Endometrial microvascular endothelial cells (primary cell): ENCODE results near the gene TSPAN18. TPM values are rescaled to one million over a fixed set of nuclear protein-coding genes. Genes with fewer than 3 reads are reported as not detected.

Experiments used
- in situ Hi-C: cut with HindIII; loops from 2 replicates; pipeline ENCODE4 v1.10.0; 2017; ENCODE audit warnings: low sequenced_read_pairs, low pct_unique_long_range_greater_than_20kb; ENCODE audit errors: inconsistent ontology term
- total RNA-seq: library from RNA; depleted of rRNA; stranded (reverse); fragments of >200 nt; gene quantifications from one replicate; pipeline ENCODE4 v1.2.3, GENCODE V29; 2015; ENCODE audit errors: inconsistent ontology term

TSPAN18 gene
- total RNA-seq, 1 donor from 2014 or later = 21.4 TPM

DNA sequence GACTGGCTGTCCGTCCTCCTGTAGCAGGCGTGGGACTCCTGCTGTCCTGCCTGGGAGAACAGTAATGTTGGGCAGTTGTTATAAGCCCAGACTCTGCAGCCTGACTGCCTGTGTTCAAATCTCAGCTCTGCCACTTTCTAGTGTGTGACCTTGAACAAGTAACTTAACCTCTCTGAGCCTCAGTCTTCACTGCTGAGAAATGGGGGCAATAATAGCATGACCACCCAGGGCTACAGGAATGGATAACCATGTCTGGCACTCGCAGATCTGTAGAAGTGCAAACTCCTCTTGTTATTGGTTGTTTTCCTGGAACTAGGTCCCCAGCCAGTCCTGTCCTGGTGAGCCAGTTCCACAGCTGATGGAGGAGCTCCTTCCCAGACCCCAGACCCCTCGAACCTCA is 154.2 kb downstream of the TSPAN18 start:
- in situ Hi-C loops = loop anchor here (25.0 kb wide), 1 partner anchor 94 kb away; no protein-coding TSS in a partner anchor

- in situ Hi-C loops = loop anchor here (25.0 kb wide), 1 partner anchor 96 kb away; no protein-coding TSS in a partner anchor
These were observed 156.5 kb downstream of the TSPAN18 start for GRCh38 chr11:44883277-44883676.

- in situ Hi-C loops = loop anchor here (25.0 kb wide), 1 partner anchor 97 kb away; no protein-coding TSS in a partner anchor
These were observed 157.3 kb downstream of the TSPAN18 start for GRCh38 chr11:44884056-44884455.

DNA sequence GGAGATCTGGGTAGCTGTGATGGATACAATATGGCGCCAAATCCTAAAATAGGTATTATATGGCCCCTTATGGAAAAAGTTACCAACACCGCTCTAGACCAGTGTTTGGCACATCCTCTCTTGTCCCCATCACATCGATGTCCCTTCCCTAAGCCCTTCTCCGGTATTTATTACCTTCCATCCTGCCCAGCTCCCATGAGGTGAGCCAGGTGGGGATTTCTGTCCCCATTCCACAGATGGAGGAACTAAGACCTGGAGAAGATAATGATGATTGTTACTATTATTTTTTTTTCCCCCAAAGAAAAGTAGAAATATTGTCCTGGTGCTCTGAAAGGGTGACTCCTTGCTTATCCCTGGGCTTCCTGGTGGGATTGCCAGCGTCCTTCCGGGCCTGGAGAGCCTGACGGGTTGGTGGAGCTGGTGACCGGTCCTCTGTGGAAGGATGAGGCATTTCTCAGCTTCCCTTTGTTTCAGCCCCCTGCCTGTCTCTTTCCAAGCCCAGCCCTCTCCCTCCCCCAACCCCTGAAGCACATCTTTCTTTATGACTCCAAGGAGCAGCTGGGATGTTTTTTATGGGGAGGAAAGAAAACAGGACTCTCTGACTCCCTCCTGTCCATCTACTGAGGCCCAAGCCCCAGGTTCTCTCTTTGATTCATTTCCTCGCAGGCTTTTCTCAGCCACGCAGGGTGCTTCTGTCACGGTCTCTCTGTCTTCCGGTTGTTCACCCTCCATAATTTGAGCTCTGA is 158.5 kb downstream of the TSPAN18 start:
- in situ Hi-C loops = loop anchor here (25.0 kb wide), 1 partner anchor 98 kb away; no protein-coding TSS in a partner anchor

DNA sequence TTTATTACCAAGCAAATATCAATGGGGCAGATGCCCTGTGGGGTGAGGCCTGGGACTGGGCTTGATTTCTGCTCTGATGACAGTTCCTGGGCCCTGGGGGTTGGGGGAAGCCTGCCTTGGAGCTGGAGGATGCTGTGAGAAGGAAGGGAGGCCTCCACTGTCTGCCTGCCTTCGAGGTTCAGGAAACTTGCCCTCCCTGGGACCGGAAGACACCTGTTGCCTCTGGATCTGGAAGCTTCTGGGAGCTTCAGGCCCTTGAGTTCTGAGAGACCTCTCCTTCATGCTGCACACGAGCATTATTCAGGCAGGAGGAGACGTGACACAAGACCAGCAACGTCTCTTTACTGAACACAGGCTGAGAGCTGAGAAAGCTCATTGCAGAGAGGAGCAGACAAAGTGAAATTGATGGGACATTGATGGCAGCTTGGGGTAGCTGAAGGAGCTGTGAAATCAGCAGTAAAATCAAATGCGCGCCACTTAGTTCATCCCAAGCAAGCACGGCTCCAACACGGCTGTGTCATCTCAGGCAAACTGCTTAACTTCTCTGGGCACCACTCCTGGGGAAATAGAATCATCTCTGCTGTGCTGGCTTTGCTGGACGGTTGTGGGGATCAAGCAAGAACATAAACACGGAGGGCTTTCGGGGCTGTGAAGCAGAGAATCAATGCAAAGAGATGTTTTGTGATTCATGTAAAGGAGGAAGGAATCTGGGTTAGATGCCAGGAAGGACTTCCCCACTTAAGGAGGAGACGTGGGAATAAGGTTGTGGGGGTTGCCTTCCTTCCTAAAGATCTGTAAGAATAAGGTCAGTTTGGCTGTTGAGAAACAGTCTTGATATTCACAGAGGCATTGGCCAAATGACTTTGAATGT is 159.4 kb downstream of the TSPAN18 start:
- in situ Hi-C loops = loop anchor here (25.0 kb wide), 1 partner anchor 99 kb away; no protein-coding TSS in a partner anchor

- in situ Hi-C loops = loop anchor here (25.0 kb wide), 1 partner anchor 99 kb away; no protein-coding TSS in a partner anchor
These were observed 160.0 kb downstream of the TSPAN18 start for GRCh38 chr11:44886790-44887140.

GRCh38 chr11:44887636-44888035 is 160.9 kb downstream of the TSPAN18 start:
- in situ Hi-C loops = loop anchor here (25.0 kb wide), 1 partner anchor 100 kb away; no protein-coding TSS in a partner anchor

DNA sequence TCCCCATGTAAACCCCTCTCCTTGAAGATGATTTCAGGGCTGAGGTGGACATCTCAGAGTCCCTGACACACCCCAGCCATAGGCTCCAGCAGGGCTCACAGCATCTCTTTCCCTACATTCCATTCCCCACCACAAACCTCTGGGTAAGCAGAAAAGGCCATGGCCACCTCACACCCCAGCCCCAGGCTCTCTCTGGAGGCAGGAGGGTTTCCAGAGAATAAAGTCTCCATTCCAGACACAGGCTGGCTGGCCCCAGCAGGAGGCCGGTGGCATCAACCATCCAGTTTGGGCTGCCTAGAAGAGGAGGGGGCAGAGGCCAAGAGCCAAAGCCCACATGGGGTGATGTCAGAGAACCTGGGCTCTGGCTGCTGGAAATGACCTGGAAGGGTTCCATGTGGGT is 162.5 kb downstream of the TSPAN18 start:
- in situ Hi-C loops = loop anchor here (25.0 kb wide), 1 partner anchor 102 kb away; no protein-coding TSS in a partner anchor

GRCh38 chr11:44892843-44893242 is 166.1 kb downstream of the TSPAN18 start:
- in situ Hi-C loops = loop anchor here (25.0 kb wide), 1 partner anchor 106 kb away; no protein-coding TSS in a partner anchor

DNA sequence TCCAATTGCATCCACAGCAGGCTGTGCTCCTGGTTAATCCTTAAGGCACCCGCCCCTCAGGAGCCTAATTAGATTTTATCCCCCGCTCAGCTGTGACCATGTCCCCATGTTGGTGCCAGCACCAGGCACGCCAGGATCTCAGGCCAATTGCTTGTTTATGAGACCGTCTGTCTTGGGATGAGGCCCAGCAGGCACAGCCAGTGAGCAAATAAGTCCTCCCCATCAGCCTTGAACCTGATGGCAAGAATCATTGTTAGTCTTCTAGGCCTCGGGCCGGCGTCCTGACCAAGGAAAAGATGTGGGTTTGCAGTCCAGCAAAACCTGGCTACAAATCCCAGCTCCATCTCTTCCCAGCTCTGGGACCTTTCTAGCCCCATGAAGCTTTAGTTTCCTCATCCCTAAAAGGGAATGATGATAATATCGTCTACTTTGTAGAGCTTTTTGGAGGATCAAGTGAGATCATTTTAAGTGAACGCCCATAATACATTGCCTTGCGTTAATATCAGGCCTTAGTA is 166.6 kb downstream of the TSPAN18 start:
- in situ Hi-C loops = loop anchor here (25.0 kb wide), 1 partner anchor 106 kb away; no protein-coding TSS in a partner anchor

DNA sequence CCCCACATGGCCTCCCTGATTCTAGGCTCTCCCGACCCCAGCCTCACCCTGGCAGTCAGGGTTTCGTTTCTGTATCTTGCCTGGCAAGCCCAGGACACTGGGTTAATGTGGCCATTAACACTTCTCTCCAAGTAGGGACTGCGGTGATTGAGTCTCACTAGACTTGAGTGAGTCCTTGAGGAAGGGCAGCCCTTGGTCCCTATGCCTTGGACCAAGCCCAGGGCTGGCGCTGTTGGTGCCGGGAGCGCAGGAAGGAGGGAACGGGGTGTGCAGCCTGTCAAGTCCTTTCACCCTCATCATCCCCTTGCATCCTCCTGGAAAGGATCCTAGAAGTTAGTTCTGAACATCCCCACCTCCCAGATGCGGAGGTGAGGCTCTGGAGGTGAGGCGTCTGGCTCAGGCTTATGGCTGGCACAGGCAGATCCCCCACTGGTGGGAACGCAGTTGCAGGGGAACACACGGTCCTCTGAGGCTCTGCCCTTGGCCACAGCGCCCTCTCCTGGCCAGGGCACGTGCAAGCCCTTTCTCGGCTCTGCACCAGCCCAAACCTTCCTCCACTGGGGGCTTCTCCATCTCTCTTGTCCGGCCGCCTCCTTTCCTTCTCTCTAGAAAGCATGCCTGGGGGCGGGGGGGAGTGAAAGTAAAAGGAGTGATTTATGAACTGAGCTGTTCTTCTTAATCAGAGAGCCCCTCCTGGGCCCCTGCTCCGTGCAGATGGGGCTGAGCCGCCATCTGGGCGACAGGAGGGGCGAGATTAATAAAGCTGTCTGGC is 167.3 kb downstream of the TSPAN18 start:
- in situ Hi-C loops = loop anchor here (25.0 kb wide), 1 partner anchor 107 kb away; no protein-coding TSS in a partner anchor

- in situ Hi-C loops = loop anchor here (25.0 kb wide), 2 partner anchors 113 to 288 kb away; no protein-coding TSS in a partner anchor
These were observed 173.2 kb downstream of the TSPAN18 start for GRCh38 chr11:44899959-44900358.

DNA sequence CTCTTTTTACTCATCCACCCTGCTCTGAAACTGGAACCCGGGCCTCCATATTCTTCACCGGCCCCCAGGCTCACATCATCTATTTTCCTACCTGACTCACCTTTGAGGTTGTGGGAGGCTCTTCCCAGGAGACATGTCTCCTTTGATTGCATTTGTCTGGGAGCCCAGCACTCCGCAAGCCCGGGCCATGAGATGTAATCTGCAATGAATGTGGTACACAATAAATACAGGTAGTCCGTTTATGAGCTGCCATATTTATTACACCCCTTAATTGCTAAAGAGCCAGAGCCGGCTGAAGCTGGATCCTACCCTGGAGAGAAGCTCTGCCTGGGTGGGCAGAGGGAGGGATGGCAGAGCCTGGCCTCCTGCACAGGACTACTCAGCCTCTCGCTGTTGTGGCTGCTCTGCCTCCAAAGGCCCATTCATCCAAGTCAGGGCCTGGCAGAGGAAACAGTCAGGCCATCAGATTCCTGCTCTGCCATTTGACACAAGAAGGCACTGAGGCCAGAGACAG is 174.4 kb downstream of the TSPAN18 start:
- in situ Hi-C loops = loop anchor here (25.0 kb wide), 1 partner anchor 289 kb away; no protein-coding TSS in a partner anchor

GRCh38 chr11:44901786-44902185 is 175.0 kb downstream of the TSPAN18 start:
- in situ Hi-C loops = loop anchor here (25.0 kb wide), 1 partner anchor 289 kb away; no protein-coding TSS in a partner anchor

DNA sequence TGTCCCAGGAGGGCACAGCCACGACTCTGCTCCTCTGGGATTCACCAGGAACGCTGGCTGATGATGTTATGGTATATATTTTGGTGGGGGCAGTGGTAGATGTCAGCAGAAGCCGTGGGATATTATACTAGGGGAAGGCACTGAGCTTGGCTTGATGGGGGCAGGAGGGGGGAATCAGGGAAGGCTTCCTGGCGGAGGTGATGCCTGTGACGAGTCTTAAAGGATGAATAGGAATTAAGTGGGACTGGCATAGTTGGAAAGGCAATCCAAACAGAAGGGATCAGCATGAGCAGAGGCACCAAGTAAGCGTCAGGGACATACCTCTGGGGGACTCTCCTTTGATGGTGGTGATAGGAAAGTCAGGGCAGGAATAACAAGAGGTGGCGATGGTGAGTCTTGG is 176.3 kb downstream of the TSPAN18 start:
- in situ Hi-C loops = loop anchor here (25.0 kb wide), 1 partner anchor 291 kb away; no protein-coding TSS in a partner anchor

GRCh38 chr11:44903518-44903917 is 176.8 kb downstream of the TSPAN18 start:
- in situ Hi-C loops = loop anchor here (25.0 kb wide), 1 partner anchor 291 kb away; no protein-coding TSS in a partner anchor

GRCh38 chr11:44904261-44905020 is 177.7 kb downstream of the TSPAN18 start:
- in situ Hi-C loops = loop anchor here (25.0 kb wide), 1 partner anchor 292 kb away; no protein-coding TSS in a partner anchor
